HG02678 (cell line): Measurements from ENCODE around the gene PSAP.
A peak's percentile ranks its signal among the peaks of the same experiment; 100 is the strongest.
"Not testable (repeated sequence)": the region's sequence is repeated elsewhere in the genome, so short reads cannot be mapped to it uniquely, and the experiment has no call there.

Experiments
- ATAC-seq: cut with Tn5 transposase; IDR thresholded peaks from one replicate; pipeline ENCODE4 v1.9.1; 2021; ENCODE audit warnings: mild to moderate bottlenecking, moderate library complexity; ENCODE audit not compliant: unreplicated experiment

Gene PSAP

DNA sequence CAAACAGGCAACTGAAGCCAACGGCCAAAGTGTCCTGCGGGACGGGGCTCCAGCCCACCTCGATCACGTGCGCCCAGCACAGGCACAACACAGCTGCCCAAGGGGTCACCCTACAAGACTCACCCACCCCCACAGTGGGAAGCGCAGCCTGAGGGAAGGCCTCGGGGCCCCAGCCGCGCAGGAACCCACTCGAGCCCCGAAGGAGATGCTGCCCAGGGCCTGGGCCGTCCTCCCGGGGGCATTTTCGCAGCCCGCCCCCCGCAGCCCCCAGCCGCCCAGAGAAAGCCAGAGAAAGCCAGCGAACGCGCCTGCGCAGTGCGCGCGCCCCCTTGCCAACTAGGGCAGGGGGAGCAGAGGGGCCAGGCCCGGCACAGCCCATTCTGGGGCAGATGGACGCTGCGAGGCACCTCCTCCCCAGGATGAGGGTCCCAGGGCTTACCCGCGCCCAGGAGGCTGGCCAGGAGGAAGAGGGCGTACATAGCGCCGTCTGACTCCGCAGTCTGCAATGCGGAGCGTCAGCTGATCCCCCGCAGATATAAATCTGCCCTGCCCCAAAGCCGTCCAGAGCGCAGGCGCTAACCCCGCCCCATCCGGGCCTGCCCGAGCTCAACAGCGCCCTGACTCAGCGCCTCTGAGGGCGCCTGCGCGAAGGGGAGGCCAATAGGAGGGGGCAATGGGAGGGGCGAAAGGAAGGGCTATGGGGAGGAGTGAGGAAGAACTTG, at the start of gene PSAP:
TSS of gene PSAP (minus strand) at position 509 of the 722 bp plus-strand sequence. CDS start at position 479, 30 bp downstream.
- ATAC-seq, result peak; percentile 96

DNA sequence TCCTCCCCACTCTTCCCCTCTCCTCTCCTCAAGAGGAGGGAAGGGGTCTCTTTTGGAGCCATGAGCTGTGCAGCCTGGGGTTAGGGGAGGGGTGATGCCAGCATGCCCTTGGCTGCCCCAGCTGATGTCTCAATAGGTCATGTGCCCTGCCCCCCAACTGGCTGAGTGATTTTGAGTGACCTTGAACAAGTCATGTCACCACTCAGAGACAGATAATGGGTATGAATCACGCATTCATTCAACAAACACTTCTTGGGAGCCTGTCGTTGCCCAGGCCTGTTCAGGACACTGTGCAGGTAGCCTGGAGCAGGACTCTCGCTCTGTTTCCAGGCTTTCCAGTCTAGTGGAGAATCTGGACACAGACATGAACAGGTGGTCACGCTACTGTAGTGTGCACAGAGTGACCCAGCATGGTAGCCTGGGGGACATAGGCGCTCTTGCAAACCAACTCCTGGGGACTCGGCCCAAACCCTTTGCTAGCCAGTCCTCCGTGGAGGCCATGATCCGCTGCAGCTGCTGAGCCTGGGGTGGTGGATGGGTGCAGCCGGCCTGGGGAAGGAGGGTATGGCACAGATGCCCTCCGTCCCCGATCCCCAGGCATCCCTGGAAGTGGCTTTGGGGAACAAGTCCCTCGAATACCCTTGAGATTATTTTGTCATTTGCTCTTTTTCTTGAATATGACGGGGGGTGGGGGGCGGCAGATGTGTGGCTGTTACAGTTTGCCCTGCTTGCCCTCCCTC, 49.6 kb upstream of the PSAP start:
- no peak for ATAC-seq

DNA sequence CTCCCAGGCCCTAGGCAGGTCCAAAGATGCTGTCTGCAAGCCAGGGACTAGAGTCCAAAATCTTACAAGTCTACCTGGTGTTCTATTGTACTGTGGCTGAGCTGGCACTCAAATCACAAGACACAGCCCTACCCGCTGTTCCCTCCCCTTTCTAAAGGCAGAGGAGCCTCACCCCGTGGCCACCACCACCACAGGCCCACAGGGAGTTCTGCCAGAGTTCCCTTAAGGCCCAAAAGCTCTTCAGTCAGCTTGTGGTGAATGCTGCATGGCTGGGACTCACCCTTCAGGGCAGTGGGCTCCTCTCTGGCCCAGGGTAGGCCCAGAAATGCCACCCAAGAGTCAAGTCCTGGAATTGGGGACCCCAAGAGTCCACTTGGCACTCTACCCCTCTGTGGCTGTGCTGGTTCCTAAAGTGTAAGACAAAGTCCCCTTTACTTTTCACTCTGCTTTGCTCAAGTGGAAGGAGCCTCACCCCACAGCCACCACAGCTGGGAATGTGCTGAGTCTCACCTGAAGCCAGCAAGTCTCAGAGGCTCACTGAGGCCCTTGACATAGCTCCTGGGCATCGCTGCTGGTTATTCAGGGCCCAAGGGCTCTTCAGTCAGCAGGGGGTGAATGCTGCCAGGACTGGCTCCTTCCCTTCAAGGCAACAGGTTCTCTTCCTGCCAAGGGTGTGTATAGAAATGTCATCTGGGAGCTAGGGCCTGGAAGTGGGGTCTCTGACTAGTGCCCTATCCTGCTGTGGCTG, 48.8 kb upstream of the PSAP start:
- no peak for ATAC-seq

DNA sequence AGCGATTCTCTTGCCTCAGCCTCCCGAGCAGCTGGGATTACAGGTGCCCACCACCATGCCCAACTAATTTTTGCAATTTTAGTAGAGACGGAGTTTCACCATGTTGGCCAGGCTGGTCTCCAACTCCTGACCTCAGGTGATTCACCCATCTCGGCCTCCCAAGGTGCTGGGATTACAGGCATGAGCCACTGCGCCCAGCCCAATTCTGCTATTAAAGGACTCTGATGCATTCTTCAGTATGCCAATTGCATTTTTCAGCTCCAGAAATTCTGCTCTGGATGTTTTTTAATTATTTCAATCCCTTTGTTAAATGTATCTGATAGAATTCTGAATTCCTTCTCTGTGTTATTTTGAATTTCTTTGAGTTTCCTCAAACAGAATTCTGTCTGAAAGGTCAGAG, 47.3 kb upstream of the PSAP start:
- ATAC-seq, result not testable (repeated sequence)

DNA sequence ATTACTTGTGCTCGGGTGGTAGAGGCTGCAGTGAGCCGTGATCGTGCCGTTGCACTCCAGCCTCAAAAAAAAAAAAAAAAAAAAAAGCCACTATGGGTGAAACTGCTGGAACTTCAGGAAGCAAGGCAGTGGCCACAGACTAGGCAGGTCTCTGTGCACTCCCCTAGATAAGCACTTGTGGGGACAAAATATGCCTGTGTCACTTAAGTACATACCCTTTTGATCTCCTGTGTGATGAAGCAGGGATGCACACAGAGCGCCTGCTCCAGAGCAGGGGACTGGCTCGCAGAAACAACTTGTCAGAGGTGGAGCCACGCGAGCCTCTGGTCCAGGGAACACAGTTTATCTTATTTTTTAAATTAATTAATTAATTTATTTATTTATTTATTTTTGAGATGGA, 42.9 kb upstream of the PSAP start:
- ATAC-seq, result no peak

DNA sequence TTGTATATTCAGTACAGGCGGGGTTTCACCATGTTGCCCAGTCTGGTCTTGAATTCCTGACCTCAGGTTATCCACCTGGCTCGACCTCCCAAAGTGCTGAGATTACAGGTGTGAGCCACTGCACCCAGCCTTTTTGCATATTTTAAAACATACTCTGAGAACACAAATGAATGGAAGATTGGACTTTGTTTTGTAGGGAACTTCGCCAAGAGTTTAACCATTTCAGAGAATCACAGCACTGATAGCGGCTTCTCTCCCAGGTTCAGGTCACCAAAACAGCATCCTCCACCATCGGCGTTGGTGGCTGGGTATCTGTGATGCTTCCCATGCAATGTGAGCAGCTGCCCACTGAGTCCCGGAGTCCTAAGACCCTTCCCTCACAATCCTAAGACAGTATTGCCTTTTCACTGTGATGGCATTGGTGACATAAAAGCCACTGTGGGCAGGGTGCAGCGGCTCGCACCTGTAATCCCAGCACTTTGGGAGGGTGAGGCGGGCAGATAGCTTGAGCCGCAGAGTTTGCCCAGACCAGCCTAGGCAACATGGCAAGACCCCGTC, 42.3 kb upstream of the PSAP start:
- ATAC-seq, result no peak

- no peak for ATAC-seq
Measured at GRCh38 chr10:71891437-71891836, 40.4 kb upstream of the PSAP start.

GRCh38 chr10:71889388-71889987, 38.4 kb upstream of the PSAP start:
- ATAC-seq, result no peak

- peak; percentile 82 for ATAC-seq
Measured at GRCh38 chr10:71888623-71889387, 37.8 kb upstream of the PSAP start.

GRCh38 chr10:71888248-71888622, 37.2 kb upstream of the PSAP start:
- ATAC-seq, result no peak

DNA sequence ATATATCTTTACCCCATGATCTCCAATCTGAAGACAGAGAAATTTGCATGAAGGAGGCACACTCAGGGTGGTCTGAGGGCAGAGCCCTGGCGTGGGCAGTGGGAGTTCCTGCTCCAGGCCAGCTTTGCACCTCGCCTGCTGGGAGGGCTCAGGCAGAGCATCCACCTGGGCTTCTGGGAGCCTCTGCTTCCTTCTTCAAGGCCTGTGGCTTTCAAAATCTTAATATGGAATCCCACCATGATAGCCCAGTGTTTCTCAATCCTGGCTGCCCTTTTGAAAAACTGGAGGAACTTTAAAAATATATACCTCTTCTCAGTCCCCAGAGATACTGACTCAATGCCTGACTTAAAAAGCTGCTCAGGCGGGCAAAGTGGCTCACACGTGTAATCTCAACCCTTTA, 36.7 kb upstream of the PSAP start:
- no peak for ATAC-seq

DNA sequence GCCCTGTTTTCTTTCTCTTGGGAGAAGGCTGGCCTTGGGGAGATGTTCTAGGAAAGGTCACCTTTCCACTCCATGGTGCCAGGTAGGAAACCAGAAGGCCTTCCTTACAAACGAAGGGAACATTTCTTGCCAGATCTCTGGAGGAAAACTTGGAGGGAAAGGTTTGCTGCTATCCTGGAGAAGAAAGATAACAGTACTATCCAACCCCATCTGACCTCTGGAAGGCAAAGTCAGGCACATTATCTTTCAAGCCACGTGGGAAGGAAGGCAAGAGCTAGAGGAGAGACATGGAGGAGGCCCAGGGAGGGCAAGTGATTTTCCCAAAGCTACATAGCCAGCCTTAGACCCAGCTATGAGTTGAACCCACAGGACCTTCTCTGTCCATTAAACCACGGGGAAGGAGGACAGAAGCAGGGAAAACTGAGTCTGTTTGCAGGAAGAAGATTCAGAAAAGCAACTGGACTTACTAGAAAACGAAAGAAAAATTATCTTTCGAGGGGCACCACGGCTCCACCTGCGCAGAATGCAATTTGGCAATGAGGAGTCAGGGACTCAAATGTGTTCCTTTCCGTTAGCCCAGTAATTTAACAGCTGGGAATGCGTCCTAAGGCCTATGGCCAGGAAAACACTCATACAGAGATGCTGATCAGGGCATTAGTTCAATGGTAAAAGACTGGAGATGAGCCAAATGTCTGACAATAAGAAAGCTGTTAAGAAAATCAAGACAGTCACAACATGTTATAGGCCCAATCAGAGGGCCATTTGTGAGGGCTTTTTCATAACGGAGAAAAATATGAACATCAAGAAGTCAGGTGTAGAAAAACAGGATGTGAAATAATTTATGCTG, 32.0 kb upstream of the PSAP start:
- no peak for ATAC-seq

- no peak for ATAC-seq
Measured at GRCh38 chr10:71881647-71882355, 30.8 kb upstream of the PSAP start.

GRCh38 chr10:71881307-71881624, 30.2 kb upstream of the PSAP start:
- not testable (repeated sequence) for ATAC-seq

DNA sequence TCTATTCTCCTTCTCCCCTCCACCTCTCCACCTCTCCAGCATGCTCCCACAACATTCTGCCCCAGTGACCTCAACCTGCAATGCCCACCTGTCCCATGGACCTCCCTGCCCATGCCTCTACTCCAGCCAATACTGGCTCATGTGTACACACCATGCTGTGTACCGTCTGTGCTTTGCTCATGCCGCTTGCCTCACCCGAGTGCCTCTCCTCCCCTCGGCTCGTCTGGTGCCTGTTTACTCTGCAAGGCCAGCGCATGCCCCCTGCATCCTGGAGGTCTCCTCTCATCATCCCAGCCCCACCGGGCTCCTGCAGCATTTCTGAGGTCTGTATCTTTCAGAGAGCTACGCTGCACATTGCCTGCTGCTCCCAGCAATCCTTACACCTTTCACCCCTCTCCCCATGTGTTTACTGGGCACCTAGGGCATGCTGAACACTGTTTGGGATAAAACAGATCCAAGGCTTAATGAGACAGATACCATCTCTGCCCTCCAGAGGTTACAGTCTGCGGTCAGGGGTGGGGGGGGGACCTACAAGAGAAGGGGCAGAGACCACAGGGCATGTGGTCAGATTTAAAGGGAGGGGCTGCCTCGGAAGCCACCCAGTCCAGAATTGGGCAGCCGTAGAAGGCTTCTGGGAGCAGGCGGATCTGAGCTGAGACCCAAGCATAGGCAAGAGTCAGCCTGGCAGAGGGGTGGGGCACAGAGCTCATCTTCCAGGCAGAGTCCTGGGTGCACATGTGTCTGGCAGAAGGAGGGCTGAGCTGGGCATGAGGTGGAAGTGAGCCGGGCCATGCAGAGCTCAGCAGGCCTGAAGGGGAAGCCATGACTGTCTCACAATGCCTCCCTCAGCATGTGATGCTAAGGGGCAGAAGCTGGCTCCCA, 29.6 kb upstream of the PSAP start:
- no peak for ATAC-seq

DNA sequence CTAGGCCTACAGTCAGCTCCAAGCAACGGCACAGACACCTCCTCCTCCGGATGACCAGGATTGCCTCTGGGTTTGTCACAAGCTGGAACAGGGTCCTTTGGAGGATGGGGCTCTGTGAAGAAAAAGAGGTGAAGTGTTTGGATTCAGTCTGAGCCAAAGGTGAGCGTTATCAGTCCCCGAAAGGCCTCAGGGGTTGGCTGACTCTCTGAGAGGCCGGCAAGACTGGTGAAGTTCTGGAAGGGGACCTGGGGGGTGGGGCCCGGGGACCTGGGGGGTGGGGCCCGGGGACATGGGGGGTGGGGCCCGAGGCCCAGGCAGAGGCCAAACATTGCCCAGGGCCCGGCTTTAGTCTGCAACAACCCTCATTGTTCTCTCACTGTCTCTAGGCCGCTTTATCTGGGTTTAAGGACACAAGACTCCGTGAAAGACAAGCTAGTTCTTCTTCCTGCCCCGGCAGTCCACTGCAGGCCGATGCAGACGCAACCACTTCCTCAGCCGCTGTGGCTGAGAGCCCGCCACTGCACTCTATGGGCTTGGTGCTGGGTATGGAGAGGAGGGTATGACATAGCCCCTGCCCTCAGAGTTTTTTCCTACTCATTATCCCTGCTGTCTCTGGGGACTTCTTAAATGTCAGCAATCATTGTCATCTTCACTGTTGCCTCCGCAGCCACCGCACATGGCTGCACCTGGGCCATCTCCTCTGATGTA, 27.4 kb upstream of the PSAP start:
- no peak for ATAC-seq

GRCh38 chr10:71877821-71878220, 26.8 kb upstream of the PSAP start:
- ATAC-seq, result no peak
